Measurements from ENCODE around the gene AGAP1. TPM values are rescaled to one million over a fixed set of nuclear protein-coding genes. Genes with fewer than 3 reads are reported as not detected.

AGAP1 gene
- total RNA-seq, 1 donor = 10.8 TPM

DNA sequence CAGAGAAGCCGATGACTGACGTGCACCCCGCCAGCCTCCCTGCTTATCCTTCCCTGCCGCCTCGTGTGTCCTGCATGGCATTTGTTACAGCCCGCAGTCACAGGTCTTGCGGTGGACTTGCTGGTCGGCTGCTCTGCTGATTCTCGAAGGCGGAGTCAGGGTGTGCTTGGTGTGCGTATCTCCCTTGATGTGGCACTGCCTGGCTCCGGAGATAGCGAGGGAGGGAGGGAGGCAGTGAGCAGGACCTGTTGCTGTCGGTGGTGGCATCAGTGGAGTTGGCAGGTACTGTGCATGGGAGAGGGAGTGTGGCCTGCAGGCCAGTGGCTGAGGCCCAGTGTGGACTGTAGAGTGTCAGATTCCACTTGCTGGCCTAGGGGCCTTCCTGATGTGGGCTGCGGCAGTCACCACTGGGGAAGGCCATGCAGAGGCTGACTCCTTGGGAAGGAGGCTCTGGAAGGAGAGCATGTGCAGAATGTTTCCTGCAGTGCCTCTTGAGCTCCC, 198.9 kb downstream of the AGAP1 start:
- no peak for TF ChIP-seq CTCF (IDR thresholded peaks at IDR 0.05; ENCODE audit: insufficient read depth, low read depth, low read length)
- no peak for DNase-seq (ENCODE audit: low read depth)

GRCh38 chr2:235693279-235693678, 199.4 kb downstream of the AGAP1 start:
- no peak overlapping the region for H3K4me3 ChIP-seq (ENCODE audit: low read depth, low read length)

More for the DNA sequence above, 198.9 kb downstream of the AGAP1 start:
- H3K4me3 ChIP-seq (ENCODE audit: low read depth, low read length) = no peak overlapping the region

GRCh38 chr2:235694721-235695601, 201.1 kb downstream of the AGAP1 start:
- H3K4me3 ChIP-seq (ENCODE audit: low read depth, low read length) = no peak overlapping the region
- TF ChIP-seq CTCF (IDR thresholded peaks at IDR 0.05; ENCODE audit: insufficient read depth, low read depth, low read length) = no peak
- DNase-seq (ENCODE audit: low read depth) = no peak

More at GRCh38 chr2:235693279-235693678, 199.4 kb downstream of the AGAP1 start:
- DNase-seq (ENCODE audit: low read depth) = no peak
- TF ChIP-seq CTCF (IDR thresholded peaks at IDR 0.05; ENCODE audit: insufficient read depth, low read depth, low read length) = no peak

DNA sequence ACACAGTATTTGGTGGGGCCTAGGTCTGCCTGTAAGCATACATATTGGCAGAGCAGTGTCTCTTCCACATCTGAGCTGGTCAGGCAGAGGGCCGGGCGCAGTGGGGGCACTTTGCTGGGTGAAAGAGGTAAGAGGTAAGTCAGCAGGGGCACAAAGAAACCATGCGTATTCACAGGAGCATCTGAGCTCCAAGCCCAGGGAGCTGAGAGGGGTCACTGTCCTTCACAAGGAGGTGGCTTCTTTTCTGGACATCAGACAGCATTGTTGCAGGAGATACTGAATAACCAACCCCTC, 201.7 kb downstream of the AGAP1 start:
- no peak for TF ChIP-seq CTCF (IDR thresholded peaks at IDR 0.05; ENCODE audit: insufficient read depth, low read depth, low read length)
- no peak overlapping the region for H3K4me3 ChIP-seq (ENCODE audit: low read depth, low read length)
- no peak for DNase-seq (ENCODE audit: low read depth)

DNA sequence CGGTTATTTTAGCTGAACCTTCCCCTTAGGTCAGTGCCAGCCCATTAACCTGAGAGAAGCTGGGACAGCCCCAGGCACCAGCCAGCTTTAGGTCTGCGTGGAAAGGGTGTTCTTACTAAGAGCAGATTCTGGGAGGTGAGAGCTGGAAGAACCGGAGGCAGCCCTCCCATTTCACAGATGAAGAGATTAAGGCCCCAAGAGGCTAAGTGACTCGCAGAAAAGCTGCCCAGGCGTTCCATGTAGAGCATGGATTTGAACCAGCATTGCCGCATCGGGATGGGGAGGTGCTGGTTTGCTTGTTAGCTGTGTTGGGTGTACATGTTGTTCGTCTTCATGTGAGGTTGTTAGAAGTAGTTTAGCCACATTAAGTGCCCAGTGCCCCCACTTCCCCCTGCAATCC, 203.2 kb downstream of the AGAP1 start:
- no peak for DNase-seq (ENCODE audit: low read depth)
- no peak for TF ChIP-seq CTCF (IDR thresholded peaks at IDR 0.05; ENCODE audit: insufficient read depth, low read depth, low read length)

GRCh38 chr2:235698028-235698427, 204.2 kb downstream of the AGAP1 start:
- TF ChIP-seq CTCF (IDR thresholded peaks at IDR 0.05; ENCODE audit: insufficient read depth, low read depth, low read length) = no peak
- H3K4me3 ChIP-seq (ENCODE audit: low read depth, low read length) = no peak overlapping the region
- DNase-seq (ENCODE audit: low read depth) = no peak

More for the DNA sequence above, 203.2 kb downstream of the AGAP1 start:
- no peak overlapping the region for H3K4me3 ChIP-seq (ENCODE audit: low read depth, low read length)

All from fibroblast of villous mesenchyme (primary cell).